SK-N-SH treated with all-trans-retinoic acid at 6 μM for 48 hours (cell line): ENCODE measurements around the gene COL4A2.

Experiments used
- ARNTL ChIP-seq: fragments of 450-650 bp; formaldehyde crosslinking; IDR thresholded peaks from 2 replicates; pipeline ENCODE4 v1.5.0; 2020; ENCODE audit warnings: low read depth, mild to moderate bottlenecking, moderate library complexity, borderline replicate concordance
- CSRNP3 ChIP-seq: fragments of 250-450 bp; sonication (Bioruptor Pico); IDR thresholded peaks from 2 replicates; pipeline ENCODE4 v1.5.1; 2021; ENCODE audit warnings: mild to moderate bottlenecking, moderate library complexity
- ESRRG ChIP-seq: fragments of 250-450 bp; sonication (Bioruptor Pico); IDR thresholded peaks from 2 replicates; pipeline ENCODE4 v1.6.1; 2021; ENCODE audit warnings: mild to moderate bottlenecking
- GLIS3 ChIP-seq: fragments of 250-450 bp; sonication (Bioruptor Pico); IDR thresholded peaks from 2 replicates; pipeline ENCODE4 v1.5.0; 2020; ENCODE audit warnings: mild to moderate bottlenecking, moderate library complexity
- OSR1 ChIP-seq: fragments of 250-450 bp; sonication (Bioruptor Pico); IDR thresholded peaks from 2 replicates; pipeline ENCODE4 v1.8.0; 2022; ENCODE audit warnings: moderate library complexity, mild to moderate bottlenecking, inconsistent platforms
- PATZ1 ChIP-seq: fragments of 250-450 bp; sonication (Bioruptor Pico); IDR thresholded peaks from 2 replicates; pipeline ENCODE4 v1.8.0; 2020; ENCODE audit warnings: mild to moderate bottlenecking, moderate library complexity, borderline replicate concordance
- PPARA ChIP-seq: fragments of 250-450 bp; sonication (Bioruptor Pico); IDR thresholded peaks from 2 replicates; pipeline ENCODE4 v1.5.0; 2020; ENCODE audit warnings: mild to moderate bottlenecking, borderline replicate concordance
- RARB ChIP-seq: fragments of 250-450 bp; sonication (Bioruptor Pico); IDR thresholded peaks from 2 replicates; pipeline ENCODE4 v1.8.0; 2021; ENCODE audit warnings: mild to moderate bottlenecking, moderate library complexity
- SNAI2 ChIP-seq: fragments of 250-450 bp; sonication (Bioruptor Pico); IDR thresholded peaks from 2 replicates; pipeline ENCODE4 v1.5.0; 2020; ENCODE audit warnings: mild to moderate bottlenecking, moderate library complexity
- TCF4 ChIP-seq: fragments of 250-450 bp; sonication (Bioruptor Pico); IDR thresholded peaks from 2 replicates; pipeline ENCODE4 v1.8.0; 2021; ENCODE audit warnings: mild to moderate bottlenecking, moderate library complexity, borderline replicate concordance
- TOX ChIP-seq: fragments of 250-450 bp; sonication (Bioruptor Pico); IDR thresholded peaks from 2 replicates; pipeline ENCODE4 v1.8.0; 2021; ENCODE audit warnings: mild to moderate bottlenecking, moderate library complexity, borderline replicate concordance
- ZC3H10 ChIP-seq: fragments of 250-450 bp; sonication (Bioruptor Pico); IDR thresholded peaks from 2 replicates; pipeline ENCODE4 v1.5.1; 2021; ENCODE audit warnings: mild to moderate bottlenecking, moderate library complexity
- ZFP3 ChIP-seq: fragments of 250-450 bp; sonication (Bioruptor Pico); IDR thresholded peaks from 2 replicates; pipeline ENCODE4 v1.5.0; 2020; ENCODE audit warnings: mild to moderate bottlenecking, moderate library complexity
- ZFP30 ChIP-seq: fragments of 450-650 bp; formaldehyde crosslinking; IDR thresholded peaks from 2 replicates; pipeline ENCODE4 v1.5.0; 2022; ENCODE audit warnings: mild to moderate bottlenecking, moderate library complexity

- TF ChIP-seq ARNTL (CRISPR knock-in tag) (no peak), ESRRG (CRISPR knock-in tag) (no peak), CSRNP3 (no peak), GLIS3 (CRISPR knock-in tag) (no peak), SNAI2 (CRISPR knock-in tag) (no peak), TOX (CRISPR knock-in tag) (no peak), TCF4 (CRISPR knock-in tag) (no peak), ZFP30 (CRISPR knock-in tag) (no peak), ZFP3 (CRISPR knock-in tag) (no peak), ZC3H10 (CRISPR knock-in tag) (no peak), PPARA (CRISPR knock-in tag) (no peak), PATZ1 (CRISPR knock-in tag) (no peak), RARB (no peak), OSR1 (CRISPR knock-in tag) (no peak)
Measured at GRCh38 chr13:110410000-110410399, 102.9 kb downstream of the COL4A2 start.
